HUES64 (cell line): ENCODE data around the gene FBXO41.

Experiments used
- H3K27ac ChIP-seq: 2 replicates; pipeline ENCODE4 v1.7.0; 2013; ENCODE audit warnings: low read depth, low read length, inconsistent platforms
- H3K27me3 ChIP-seq: 2 replicates; pipeline ENCODE4 v1.6.1; 2013; ENCODE audit warnings: mild to moderate bottlenecking, low read length; ENCODE audit not compliant: insufficient read depth
- H3K36me3 ChIP-seq: 2 replicates; pipeline ENCODE4 v1.6.1; 2013; ENCODE audit warnings: mild to moderate bottlenecking, low read length; ENCODE audit not compliant: insufficient read depth
- H3K4me1 ChIP-seq: 2 replicates; pipeline ENCODE4 v1.6.1; 2013; ENCODE audit warnings: mild to moderate bottlenecking, low read length, moderate library complexity; ENCODE audit not compliant: insufficient read depth
- H3K4me3 ChIP-seq: 2 replicates; pipeline ENCODE4 v1.5.1; 2013; ENCODE audit warnings: mild to moderate bottlenecking, low read length, moderate library complexity
- H3K9ac ChIP-seq: 2 replicates; pipeline ENCODE4 v1.6.1; 2013; ENCODE audit warnings: mild to moderate bottlenecking, low read depth, low read length
- H3K9me3 ChIP-seq: 2 replicates; pipeline ENCODE4 v1.6.1; 2013; ENCODE audit warnings: low read depth, low read length; ENCODE audit not compliant: insufficient read depth
- WGBS: fragments of 150-250, 120-280 bp; methylation state at CpG from one replicate; pipeline ENCODE4 v1.1.7; 2013; ENCODE audit warnings: missing lambda C conversion rate; 5-methylcytosine and 5-hydroxymethylcytosine counted together

FBXO41 gene

DNA sequence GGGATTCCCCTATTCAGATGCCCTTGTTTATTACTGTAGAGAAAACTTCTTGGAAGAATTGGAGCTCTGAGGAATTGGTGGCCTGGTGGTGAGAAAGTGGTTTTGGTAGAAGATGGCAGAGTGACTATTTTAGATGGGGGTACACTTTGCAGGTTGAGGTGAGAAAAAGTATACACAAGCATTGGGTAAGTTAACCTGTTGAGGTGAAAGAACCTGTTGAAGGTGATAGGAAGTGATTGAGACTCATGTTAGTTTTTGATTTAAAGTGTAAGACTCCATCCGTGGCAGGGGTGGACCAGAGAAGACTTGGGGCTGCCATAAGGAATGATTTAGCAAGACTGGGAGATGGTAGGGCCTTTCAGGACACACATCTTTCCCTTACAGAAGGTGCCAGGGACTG lies 47.1 kb downstream of the FBXO41 start:
- Histone ChIP-seq H3K9ac (no peak overlapping the region), H3K36me3 (peaks cover 48% of the 10 kb centered on the region), H3K4me1 (peaks cover 23% of the 10 kb centered on the region), H3K4me3 (peak overlapping the region; percentile 8; the same call in 1 of the 2 replicates), H3K27me3 (no peaks in the 10 kb centered on the region), H3K27ac (no peak overlapping the region; the same call in 1 of the 2 replicates), H3K9me3 (no peaks in the 10 kb centered on the region)
- WGBS: 82% methylated on average over 1 of the region's 1 CpG

GRCh38 chr2:73235315-73236028 lies 48.8 kb downstream of the FBXO41 start:
- peak overlapping the region; percentile 98 for H3K9ac ChIP-seq
- H3K4me3 ChIP-seq: peak overlapping the region; percentile 98
- no peaks in the 10 kb centered on the region for H3K27me3 ChIP-seq
- 67% methylated on average over 11 of the region's 11 CpGs for WGBS
- H3K4me1 ChIP-seq: peaks cover 23% of the 10 kb centered on the region
- no peak overlapping the region for H3K27ac ChIP-seq
- peaks cover 33% of the 10 kb centered on the region for H3K36me3 ChIP-seq
- no peaks in the 10 kb centered on the region for H3K9me3 ChIP-seq

DNA sequence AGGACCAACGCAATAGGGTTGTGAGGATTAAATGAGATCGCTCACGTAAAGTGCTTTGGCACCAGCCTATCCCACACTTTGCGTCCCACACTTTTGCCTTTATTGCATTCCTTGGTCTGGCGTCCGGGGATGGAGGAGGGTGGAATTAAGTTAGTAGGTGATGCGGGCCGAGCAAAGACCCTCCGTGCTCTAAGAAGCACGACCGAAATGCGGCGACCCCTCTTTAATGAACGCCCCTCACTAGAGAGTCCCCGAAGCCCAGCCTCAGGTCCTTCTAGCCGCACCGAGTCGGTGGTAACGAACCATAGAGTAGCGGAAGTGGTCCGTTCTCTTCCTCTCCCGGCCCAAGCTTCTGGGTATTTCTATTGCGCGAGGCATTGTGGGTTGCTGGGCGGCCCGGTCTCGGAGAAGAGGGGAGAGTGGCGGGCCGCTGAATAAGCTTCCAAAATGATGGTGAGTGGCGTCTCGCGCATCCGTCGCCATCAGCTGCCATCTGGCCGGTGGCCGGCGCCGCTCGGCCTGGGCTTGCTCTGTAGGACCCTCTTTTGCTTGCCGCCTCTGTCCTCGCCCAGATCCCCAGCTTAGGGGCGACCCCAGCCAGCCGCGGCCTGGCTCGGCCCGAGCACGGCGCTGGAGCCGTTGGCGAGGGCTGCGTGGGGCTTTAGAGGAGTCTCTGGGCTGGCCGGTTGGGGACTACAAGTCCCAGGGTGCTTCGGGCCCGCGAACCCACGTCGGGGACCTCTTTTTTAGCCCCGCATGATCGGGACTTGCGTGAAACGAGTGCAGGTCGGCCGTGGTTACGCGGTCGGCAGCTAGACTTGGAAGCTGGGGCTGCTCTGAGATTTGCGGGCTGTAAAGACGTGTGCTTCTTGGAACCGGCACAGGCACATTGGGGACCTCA lies 50.1 kb downstream of the FBXO41 start, which contains the start of gene CCT7:
TSS of gene CCT7 (plus strand) at position 377 of the 901 bp plus-strand sequence. CDS start at position 448, 71 bp downstream.
- Histone ChIP-seq H3K27me3 (no peaks in the 10 kb centered on the region), H3K27ac (peak within 1 kb of the TSS; percentile 92), H3K36me3 (peaks cover 20% of the 10 kb centered on the region), H3K4me3 (peak within 1 kb of the TSS; percentile 98), H3K9ac (peak within 1 kb of the TSS; percentile 98), H3K9me3 (no peaks in the 10 kb centered on the region), H3K4me1 (peaks cover 23% of the 10 kb centered on the region)
- WGBS: under 1% methylated on average over 69 of the region's 69 CpGs

DNA sequence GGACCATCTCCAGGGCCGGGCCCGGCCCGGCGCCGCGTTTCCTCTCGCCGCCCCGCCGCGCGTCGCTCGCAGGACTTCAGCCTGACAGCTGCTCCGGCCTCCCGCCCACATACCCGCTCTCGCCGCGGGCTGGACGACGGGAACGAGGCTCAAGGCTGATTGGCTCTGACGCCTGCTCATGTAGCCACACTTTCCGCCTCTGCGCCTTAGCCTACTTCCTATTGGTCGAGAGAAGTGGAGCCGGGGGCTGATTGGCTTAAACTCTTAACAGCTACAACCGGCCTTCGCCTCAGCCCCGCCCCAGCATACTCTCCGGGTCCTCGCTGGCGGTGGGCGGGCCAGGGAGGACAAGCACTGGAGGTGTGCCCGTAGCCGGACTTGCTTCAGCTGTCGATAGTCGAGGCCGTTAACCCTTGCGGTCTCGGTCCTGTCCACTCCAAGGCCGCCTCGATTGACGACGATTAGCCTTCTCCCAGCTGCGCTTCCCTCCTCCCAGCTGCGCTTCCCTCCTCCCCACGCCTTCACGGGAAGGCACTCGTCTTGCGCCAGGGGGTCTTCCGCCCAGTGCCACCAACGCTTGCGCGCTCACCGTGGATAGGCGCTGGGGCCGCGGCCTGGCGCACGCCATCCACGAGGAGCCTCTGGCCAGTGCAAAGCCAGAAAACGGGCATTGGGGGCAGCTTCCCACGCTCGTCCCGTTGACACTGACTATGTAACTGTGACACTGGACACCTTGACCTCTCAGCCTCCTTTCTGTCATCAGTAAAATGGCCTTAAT lies 50.9 kb downstream of the FBXO41 start, which contains the start of gene PRADC1:
TSS of gene PRADC1 (minus strand) at position 86 of the 778 bp plus-strand sequence. CDS start at position 7, 79 bp downstream.
- peaks cover 17% of the 10 kb centered on the region for H3K4me1 ChIP-seq
- H3K27me3 ChIP-seq: no peaks in the 10 kb centered on the region
- H3K36me3 ChIP-seq: peaks cover 12% of the 10 kb centered on the region
- under 1% methylated on average over 67 of the region's 67 CpGs for WGBS
- H3K9ac ChIP-seq: peak within 1 kb of the TSS; percentile 98
- no peaks in the 10 kb centered on the region for H3K9me3 ChIP-seq
- peak within 1 kb of the TSS; percentile 98 for H3K4me3 ChIP-seq
- H3K27ac ChIP-seq: peak within 1 kb of the TSS; percentile 92; the same call in 1 of the 2 replicates

- H3K36me3 ChIP-seq: peaks cover 11% of the 10 kb centered on the region; the same call in 1 of the 2 replicates
- H3K27me3 ChIP-seq: no peaks in the 10 kb centered on the region
- H3K27ac ChIP-seq: no peak overlapping the region
- no peaks in the 10 kb centered on the region for H3K9me3 ChIP-seq
- no peak overlapping the region for H3K9ac ChIP-seq
- peaks cover 9% of the 10 kb centered on the region for H3K4me1 ChIP-seq
- 6% methylated on average over 28 of the region's 37 CpGs for WGBS
- H3K4me3 ChIP-seq: peak overlapping the region; percentile 98
These were observed 51.7 kb downstream of the FBXO41 start for GRCh38 chr2:73232403-73233153.

DNA sequence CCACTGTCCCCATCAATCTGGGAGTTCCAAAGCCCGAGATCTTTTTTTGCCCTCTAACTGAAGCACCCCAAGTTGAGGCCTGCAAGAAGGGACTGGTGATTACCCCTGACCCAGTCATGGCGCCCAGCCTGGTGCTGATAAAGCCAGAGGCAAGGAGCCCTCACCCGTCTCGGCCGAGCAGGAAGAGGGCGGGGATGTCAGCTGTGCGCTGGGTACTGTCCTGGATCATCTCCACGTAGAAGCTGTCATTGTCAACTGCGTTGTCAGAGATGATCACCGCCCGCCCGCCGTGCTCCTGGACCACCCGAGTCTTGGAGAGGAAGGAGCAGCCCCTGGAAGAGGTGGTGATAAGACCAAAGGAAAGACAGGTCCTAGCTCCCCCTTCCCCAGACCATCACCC lies 55.6 kb downstream of the FBXO41 start:
- H3K9me3 ChIP-seq: no peaks in the 10 kb centered on the region
- no peaks in the 10 kb centered on the region for H3K4me1 ChIP-seq
- no peaks in the 10 kb centered on the region for H3K27me3 ChIP-seq
- H3K9ac ChIP-seq: no peak overlapping the region
- H3K27ac ChIP-seq: no peak overlapping the region
- 91% methylated on average over 14 of the region's 14 CpGs for WGBS
- no peak overlapping the region for H3K4me3 ChIP-seq
- H3K36me3 ChIP-seq: peaks cover 24% of the 10 kb centered on the region

- H3K36me3 ChIP-seq: peaks cover 40% of the 10 kb centered on the region
- H3K9me3 ChIP-seq: no peaks in the 10 kb centered on the region
- no peak overlapping the region for H3K4me3 ChIP-seq
- no peak overlapping the region for H3K27ac ChIP-seq
- WGBS: 61% methylated on average over 2 of the region's 3 CpGs
- H3K27me3 ChIP-seq: no peaks in the 10 kb centered on the region
- no peaks in the 10 kb centered on the region for H3K4me1 ChIP-seq
- H3K9ac ChIP-seq: no peak overlapping the region
These were observed 57.2 kb downstream of the FBXO41 start for GRCh38 chr2:73227086-73227485.

- no peak overlapping the region for H3K4me3 ChIP-seq
- H3K4me1 ChIP-seq: no peaks in the 10 kb centered on the region
- H3K36me3 ChIP-seq: peaks cover 53% of the 10 kb centered on the region
- H3K27me3 ChIP-seq: no peaks in the 10 kb centered on the region
- no peak overlapping the region for H3K9ac ChIP-seq
- H3K27ac ChIP-seq: no peak overlapping the region
- H3K9me3 ChIP-seq: no peaks in the 10 kb centered on the region
- WGBS: 92% methylated on average over 6 of the region's 9 CpGs
These were observed 58.5 kb downstream of the FBXO41 start for GRCh38 chr2:73225513-73226360.

- H3K27me3 ChIP-seq: no peaks in the 10 kb centered on the region
- no peak overlapping the region for H3K4me3 ChIP-seq
- peaks cover 70% of the 10 kb centered on the region for H3K36me3 ChIP-seq
These were observed 60.5 kb downstream of the FBXO41 start for GRCh38 chr2:73223821-73224220.

More at GRCh38 chr2:73223821-73224220, 60.5 kb downstream of the FBXO41 start:
- no peak overlapping the region for H3K27ac ChIP-seq
- no peaks in the 10 kb centered on the region for H3K9me3 ChIP-seq
- no peak overlapping the region for H3K9ac ChIP-seq
- H3K4me1 ChIP-seq: no peaks in the 10 kb centered on the region
- 87% methylated on average over 4 of the region's 4 CpGs for WGBS
